Upper lobe of left lung (tissue), 4 donors: Measurements from ENCODE around the gene KCNH8.

Source experiments
- POLR2AphosphoS5 ChIP-seq, 2 donors: sonication (generic); formaldehyde crosslinking; IDR thresholded peaks; one replicate each; pipeline ENCODE4 v1.5.1; 2017; ENCODE audit warnings: antibody characterized with exemption in 2 of 2
- TF ChIP-seq, protein P1 (sequence below), 6 experiments: fragments of 450-650 bp in 4 of 6; fragments of 200-600 bp in 2 of 6; sonication (generic) in 2 of 6; IDR thresholded peaks; one replicate each; pipeline ENCODE4 v1.5.1; 2016 to 2019; ENCODE audit warnings: antibody characterized with exemption in 6 of 6

- TF ChIP-seq, protein P1, sequence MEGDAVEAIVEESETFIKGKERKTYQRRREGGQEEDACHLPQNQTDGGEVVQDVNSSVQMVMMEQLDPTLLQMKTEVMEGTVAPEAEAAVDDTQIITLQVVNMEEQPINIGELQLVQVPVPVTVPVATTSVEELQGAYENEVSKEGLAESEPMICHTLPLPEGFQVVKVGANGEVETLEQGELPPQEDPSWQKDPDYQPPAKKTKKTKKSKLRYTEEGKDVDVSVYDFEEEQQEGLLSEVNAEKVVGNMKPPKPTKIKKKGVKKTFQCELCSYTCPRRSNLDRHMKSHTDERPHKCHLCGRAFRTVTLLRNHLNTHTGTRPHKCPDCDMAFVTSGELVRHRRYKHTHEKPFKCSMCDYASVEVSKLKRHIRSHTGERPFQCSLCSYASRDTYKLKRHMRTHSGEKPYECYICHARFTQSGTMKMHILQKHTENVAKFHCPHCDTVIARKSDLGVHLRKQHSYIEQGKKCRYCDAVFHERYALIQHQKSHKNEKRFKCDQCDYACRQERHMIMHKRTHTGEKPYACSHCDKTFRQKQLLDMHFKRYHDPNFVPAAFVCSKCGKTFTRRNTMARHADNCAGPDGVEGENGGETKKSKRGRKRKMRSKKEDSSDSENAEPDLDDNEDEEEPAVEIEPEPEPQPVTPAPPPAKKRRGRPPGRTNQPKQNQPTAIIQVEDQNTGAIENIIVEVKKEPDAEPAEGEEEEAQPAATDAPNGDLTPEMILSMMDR (IDR thresholded peaks at IDR 0.05): no peak
- TF ChIP-seq POLR2AphosphoS5 (IDR thresholded peaks at IDR 0.05): no peak
Measured at GRCh38 chr3:19104459-19104858, 43.9 kb upstream of the KCNH8 start.
